ENCODE results near the gene PIGQ.
A peak's percentile ranks its signal among the peaks of the same experiment; 100 is the strongest.

PIGQ gene

DNA sequence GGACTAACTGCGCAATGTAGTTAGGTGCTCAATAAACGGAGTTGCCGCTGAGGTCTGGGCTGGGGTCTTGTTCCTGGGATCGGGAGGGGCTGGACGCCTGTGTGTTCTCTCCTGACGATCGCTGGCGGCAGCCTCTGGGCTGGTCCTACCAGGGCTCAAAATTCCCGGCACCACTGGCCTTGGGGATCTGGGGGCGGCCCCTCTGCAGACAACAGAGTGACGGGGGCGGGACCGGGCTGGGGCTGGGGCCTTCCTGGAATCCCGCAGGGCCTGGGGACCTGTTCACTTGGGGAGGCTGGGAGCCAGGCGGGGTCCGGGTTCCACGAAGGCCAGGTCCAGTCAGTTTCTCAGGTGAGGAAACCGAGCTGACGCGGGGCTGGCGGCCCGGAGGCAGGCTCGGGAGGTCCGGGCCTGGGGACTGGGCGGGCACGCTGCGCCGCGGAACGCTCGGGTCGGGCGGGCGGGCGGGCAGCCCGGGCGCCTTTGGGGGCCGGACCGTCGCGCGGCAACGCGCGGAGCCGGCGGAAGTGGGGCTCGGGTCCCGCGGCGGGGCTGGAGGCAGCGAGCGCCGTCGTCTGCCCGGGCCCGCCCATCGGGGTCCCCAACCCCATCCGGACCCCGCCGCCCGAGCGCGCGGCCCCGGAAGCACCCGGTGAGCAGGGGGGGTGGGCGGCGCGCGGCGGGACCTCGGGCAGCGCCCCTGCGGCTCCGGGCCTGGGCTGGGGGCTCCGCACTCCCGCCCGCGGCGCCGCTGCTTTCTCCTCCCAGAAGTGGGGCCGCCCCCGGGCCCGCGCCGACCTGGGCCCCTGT lies at the start of gene PIGQ:
Gene PIGQ, plus strand, starts transcription at position 524 of the 810 bp plus-strand sequence. CDS start 4,107 bp downstream, outside the sequence.
- FAIRE-seq: no peak

DNA sequence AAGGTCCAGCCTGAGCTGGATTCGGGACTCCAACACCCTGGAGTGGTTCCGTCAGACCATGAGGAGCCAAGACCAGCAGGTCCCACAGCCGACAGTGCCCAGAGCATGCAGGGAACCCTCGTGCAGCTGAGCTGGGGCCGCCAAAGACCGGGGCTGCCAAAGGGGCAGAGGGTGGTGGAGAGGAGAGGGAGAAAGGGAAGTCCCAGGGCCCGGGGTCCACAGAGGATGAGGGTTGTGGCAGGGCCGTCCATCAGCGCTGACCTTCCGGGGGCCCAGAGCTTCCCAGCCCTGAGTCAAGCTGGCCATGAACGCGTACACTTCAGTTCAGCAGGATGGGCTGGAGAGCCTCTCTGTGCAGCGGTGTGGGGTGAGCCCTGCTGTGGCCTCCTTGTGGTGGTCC lies 48.9 kb upstream of the PIGQ start:
- no peak for FAIRE-seq

DNA sequence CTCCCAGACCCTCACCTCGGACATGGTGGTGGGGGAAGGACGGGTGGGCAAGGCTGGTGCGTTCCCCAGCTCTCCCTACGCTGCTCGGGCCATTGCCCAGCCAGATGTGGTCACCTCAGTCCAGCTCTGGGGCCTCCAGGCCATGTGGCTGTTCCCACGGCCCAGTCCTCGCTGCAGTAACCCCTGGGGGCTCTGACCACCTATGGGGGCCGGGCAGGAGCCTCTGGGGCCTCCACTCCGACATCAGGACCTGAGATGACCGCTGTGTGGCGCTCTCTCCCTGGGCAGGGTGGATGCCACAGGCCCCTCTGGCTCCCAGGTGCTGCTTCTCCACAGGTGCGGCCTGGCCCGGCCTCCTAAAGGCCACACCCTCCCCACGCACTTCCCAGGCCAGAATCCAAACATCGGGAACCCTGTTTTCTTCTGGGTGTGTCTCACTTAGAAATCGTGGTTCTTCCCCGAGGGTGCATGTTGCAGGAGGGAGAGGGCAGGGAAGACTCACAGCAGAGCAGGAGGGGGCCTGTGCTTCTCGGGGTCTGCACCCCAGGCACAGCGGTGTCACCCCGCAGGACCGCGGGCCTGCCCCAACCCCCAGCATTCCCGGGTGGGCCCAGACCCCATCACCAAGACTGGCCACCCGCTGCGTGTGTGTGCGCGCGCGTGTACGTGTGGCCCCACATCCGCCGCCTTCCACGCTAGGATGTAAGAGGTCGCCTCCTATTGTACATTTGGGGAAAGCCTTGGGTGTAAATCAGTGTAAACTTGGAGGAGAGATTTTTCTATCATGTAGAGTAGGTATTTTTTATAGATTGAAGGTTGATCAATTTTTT lies 48.2 kb upstream of the PIGQ start:
- no peak for FAIRE-seq

DNA sequence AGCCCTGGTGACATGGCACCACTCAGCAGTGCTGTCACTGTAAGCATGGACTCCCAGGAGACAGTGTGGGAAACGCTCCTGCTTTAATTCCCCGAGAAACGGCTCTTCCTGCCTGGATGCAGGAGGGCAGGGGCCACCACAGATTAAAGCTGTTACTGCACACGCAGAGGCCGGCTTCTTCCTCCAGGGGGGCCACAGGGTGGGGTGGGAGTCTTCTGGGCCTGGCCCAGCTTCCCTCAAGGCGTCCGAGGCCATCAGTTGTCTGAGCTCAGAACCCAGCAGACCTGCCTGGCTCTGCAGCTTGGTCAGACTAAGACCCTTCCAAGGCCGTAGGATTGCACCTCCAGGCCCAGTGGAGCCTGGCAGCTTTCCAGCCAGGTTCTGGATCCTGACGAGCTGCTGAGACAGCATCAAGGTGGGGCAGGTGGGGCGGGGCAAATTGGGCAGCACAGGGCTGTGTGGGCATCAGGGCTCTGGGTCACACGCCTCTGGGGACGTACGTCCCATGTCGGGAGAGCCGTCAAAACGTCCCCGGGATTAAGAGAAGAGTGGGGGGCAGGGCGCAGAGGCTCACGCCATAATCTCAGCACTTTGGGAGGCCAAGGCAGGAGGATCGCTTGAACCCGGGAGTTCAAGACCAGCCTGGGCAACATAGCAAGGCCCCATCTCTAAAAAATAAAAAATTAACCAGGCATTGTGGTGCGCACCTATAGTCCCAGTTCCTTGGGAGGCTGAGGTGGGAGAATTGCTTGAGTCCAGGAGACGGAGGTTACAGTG lies 47.3 kb upstream of the PIGQ start:
- FAIRE-seq: no peak

DNA sequence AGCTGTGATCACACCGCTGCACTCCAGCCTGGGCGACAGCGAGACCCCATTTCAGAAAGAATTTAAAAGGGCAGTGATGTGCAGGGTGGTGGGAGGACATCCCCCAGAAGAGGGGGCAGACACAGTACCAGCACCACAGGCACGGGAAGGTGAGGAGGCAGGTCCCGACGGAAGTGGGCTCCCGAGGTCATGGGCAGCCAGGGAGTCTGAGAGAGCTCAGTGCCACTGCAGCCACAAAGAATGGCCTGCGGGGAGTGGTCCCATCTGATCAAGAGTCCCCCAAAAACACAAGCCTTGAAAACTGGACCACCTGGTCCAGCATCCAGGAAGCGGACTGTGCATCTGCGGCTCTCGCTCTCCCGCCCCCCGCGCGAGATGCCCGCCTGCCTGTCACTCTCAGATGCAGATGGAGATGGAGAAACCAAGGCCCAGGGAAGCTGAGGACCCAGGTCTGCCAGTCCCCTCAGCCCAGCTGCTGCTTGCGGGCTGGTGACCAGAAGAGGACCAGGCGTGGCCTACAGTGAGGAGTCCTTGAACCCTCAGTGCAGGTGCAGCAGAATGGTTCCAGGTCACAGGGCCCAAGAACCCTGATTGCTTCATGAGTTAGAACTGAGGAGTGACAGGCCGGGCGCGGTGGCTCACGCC lies 46.5 kb upstream of the PIGQ start:
- FAIRE-seq: no peak

DNA sequence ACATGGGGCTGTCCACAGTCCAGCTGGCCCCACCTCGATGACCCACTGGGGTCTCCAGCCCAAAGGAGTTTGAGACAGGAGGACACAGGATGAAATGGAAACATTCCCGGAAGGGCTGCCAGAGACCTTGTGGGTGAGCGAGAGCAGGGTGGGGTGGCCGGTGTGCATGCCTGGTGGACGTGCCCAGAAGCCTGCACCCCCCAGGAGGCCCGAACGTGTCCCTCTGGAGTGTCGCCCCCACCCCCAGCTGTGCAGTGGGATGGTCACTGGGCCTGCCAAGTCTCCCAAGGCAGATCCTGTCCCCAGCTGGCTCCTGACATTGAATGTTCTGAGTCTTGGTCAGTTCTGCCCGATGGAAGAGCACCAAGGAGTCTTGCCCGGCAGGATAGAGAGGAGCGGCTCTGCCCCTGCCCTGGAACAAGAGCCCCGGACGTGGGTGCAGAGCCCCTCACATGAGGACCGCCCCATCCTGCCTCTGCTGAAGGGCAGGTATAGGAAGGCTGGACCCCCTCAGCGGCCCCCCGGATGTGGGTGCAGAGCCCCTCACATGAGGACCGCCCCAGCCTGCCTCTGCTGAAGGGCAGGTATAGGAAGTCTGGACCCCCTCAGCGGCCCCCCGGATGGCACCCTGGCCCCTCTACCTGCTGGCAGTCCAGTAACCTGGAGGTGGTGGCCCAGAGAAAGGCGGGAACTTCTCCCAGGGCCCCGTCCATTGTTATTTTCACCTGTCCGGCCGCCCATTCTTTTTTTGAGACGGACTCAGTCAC lies 45.3 kb upstream of the PIGQ start:
- FAIRE-seq: no peak

GRCh38 chr16:525123-525519 lies 44.6 kb upstream of the PIGQ start:
- no peak for FAIRE-seq

GRCh38 chr16:525520-526180 lies 44.1 kb upstream of the PIGQ start:
- peak; percentile 91 for FAIRE-seq

GRCh38 chr16:526181-527014 lies 43.4 kb upstream of the PIGQ start:
- FAIRE-seq: no peak

GRCh38 chr16:527015-527903 lies 42.5 kb upstream of the PIGQ start, which contains the start of gene CAPN15:
CAPN15 (plus strand) TSS chr16:527712; CDS start chr16:546839, 19,127 bp downstream.
- no peak for FAIRE-seq

GRCh38 chr16:528111-529011 lies 41.4 kb upstream of the PIGQ start:
- FAIRE-seq: no peak

DNA sequence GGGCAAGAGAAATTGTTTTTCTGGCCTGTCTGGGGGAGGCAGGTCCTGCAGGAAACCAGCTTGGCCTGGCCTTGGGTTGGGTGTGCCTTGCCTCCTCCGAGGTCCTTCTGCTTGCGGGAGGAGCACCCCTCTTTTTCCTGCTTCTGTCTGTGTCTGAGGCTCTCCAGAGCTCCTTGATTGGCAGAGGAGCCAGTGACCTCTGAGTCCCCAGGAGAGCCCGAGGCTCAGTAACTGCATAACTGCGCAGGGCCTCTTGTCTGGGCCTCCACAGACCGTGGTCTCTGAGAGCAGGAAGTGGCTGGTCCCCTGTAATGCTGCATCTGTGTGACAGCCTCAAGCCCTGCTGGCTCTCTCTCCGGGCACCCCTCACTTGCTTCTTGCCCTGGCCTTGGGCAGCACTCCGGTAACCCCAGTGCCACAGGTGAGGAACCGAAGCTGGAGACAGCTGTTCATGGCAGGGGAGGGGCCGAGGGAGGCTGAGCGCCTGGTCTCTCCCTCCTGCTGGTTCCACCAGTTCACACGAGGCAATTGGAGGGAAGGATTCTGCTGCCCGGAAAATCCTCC lies 40.7 kb upstream of the PIGQ start:
- FAIRE-seq: no peak

GRCh38 chr16:530111-530817 lies 39.5 kb upstream of the PIGQ start:
- no peak for FAIRE-seq

- FAIRE-seq: no peak
Observed at GRCh38 chr16:531494-532125, 38.2 kb upstream of the PIGQ start.

- no peak for FAIRE-seq
Observed at GRCh38 chr16:533391-534123, 36.2 kb upstream of the PIGQ start.

DNA sequence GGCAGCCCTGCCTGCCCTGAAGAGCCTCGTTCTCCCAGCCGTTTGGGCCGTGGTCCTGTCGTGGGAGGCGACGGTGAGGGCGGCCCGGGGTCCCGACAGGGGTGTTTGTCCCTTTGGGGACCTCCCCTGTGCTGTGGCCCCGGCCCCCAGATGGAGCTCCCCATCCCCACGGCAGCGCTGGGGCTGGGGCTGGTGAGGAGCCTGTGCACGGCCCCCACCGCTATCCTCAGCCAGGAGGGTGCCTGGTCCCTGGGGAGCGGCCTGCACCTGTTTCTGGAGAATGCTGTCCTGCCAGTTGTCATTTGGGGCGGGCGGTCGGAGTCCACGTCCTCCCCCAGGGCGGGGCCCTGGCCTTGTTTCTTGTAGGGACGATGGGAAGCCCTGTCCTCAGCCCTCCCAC lies 35.6 kb upstream of the PIGQ start:
- FAIRE-seq: no peak

Measured in islet of Langerhans (tissue), 1 donor.